ENCODE measurements around the gene TRIM36.

Gene TRIM36

GRCh38 chr5:115190388-115190787 lies 20.7 kb upstream of the TRIM36 start:
- Histone ChIP-seq H3K4me3 (ENCODE audit: low read length, poor library complexity, severe bottlenecking) (no peak overlapping the region), H3K4me2 (ENCODE audit: low read depth, low read length, poor library complexity, severe bottlenecking) (no peak overlapping the region), H3K9ac (ENCODE audit: low read depth, low read length, poor library complexity, severe bottlenecking) (no peak overlapping the region), H3K9me2 (replicated peaks; ENCODE audit: low read depth, low read length) (no peaks in the 10 kb centered on the region), H3K9me3 (ENCODE audit: insufficient read depth, low read depth, low read length) (no peaks in the 10 kb centered on the region), H4K20me1 (ENCODE audit: insufficient read depth, low read length, poor library complexity, severe bottlenecking) (no peaks in the 10 kb centered on the region), H3K79me2 (ENCODE audit: insufficient read depth, low read length) (no peaks in the 10 kb centered on the region), H3K4me1 (ENCODE audit: insufficient read depth, low read length, poor library complexity, severe bottlenecking) (no peaks in the 10 kb centered on the region), H3K27me3 (ENCODE audit: insufficient read depth, low read length, poor library complexity, severe bottlenecking) (no peaks in the 10 kb centered on the region), H2AFZ (ENCODE audit: low read length) (no peak overlapping the region), H3F3A (ENCODE audit: low read depth) (no peaks in the 10 kb centered on the region), H3K36me3 (ENCODE audit: insufficient read depth, low read length) (no peaks in the 10 kb centered on the region)
- TF ChIP-seq CTCF (conservative IDR thresholded peaks at IDR 0.05; ENCODE audit: low read length) (no peak), EZH2phosphoT487 (IDR thresholded peaks at IDR 0.05; ENCODE audit: borderline replicate concordance) (no peak)

- Histone ChIP-seq H3K4me3 (ENCODE audit: low read length, poor library complexity, severe bottlenecking) (no peak overlapping the region), H3K9ac (ENCODE audit: low read depth, low read length, poor library complexity, severe bottlenecking) (no peak overlapping the region), H3K27me3 (ENCODE audit: insufficient read depth, low read length, poor library complexity, severe bottlenecking) (no peaks in the 10 kb centered on the region), H2AFZ (ENCODE audit: low read length) (no peak overlapping the region), H3K36me3 (ENCODE audit: insufficient read depth, low read length) (no peaks in the 10 kb centered on the region), H3K9me3 (ENCODE audit: insufficient read depth, low read depth, low read length) (no peaks in the 10 kb centered on the region), H3K79me2 (ENCODE audit: insufficient read depth, low read length) (no peaks in the 10 kb centered on the region), H3K9me2 (replicated peaks; ENCODE audit: low read depth, low read length) (no peaks in the 10 kb centered on the region), H3F3A (ENCODE audit: low read depth) (no peaks in the 10 kb centered on the region), H4K20me1 (ENCODE audit: insufficient read depth, low read length, poor library complexity, severe bottlenecking) (no peaks in the 10 kb centered on the region), H3K4me1 (ENCODE audit: insufficient read depth, low read length, poor library complexity, severe bottlenecking) (no peaks in the 10 kb centered on the region), H3K4me2 (ENCODE audit: low read depth, low read length, poor library complexity, severe bottlenecking) (no peak overlapping the region)
- TF ChIP-seq EZH2phosphoT487 (IDR thresholded peaks at IDR 0.05; ENCODE audit: borderline replicate concordance) (no peak), CTCF (conservative IDR thresholded peaks at IDR 0.05; ENCODE audit: low read length) (no peak)
Observed at GRCh38 chr5:115189866-115190265, 20.2 kb upstream of the TRIM36 start.

GRCh38 chr5:115186794-115187193 lies 17.1 kb upstream of the TRIM36 start:
- Histone ChIP-seq H3K36me3 (ENCODE audit: insufficient read depth, low read length) (no peaks in the 10 kb centered on the region), H3K79me2 (ENCODE audit: insufficient read depth, low read length) (no peaks in the 10 kb centered on the region), H2AFZ (ENCODE audit: low read length) (no peak overlapping the region), H3K4me1 (ENCODE audit: insufficient read depth, low read length, poor library complexity, severe bottlenecking) (no peaks in the 10 kb centered on the region), H3F3A (ENCODE audit: low read depth) (no peaks in the 10 kb centered on the region), H3K9me2 (replicated peaks; ENCODE audit: low read depth, low read length) (no peaks in the 10 kb centered on the region), H3K9ac (ENCODE audit: low read depth, low read length, poor library complexity, severe bottlenecking) (no peak overlapping the region), H3K9me3 (ENCODE audit: insufficient read depth, low read depth, low read length) (no peaks in the 10 kb centered on the region), H3K27me3 (ENCODE audit: insufficient read depth, low read length, poor library complexity, severe bottlenecking) (no peaks in the 10 kb centered on the region), H3K4me2 (ENCODE audit: low read depth, low read length, poor library complexity, severe bottlenecking) (no peak overlapping the region), H3K4me3 (ENCODE audit: low read length, poor library complexity, severe bottlenecking) (no peak overlapping the region), H4K20me1 (ENCODE audit: insufficient read depth, low read length, poor library complexity, severe bottlenecking) (no peaks in the 10 kb centered on the region)
- TF ChIP-seq CTCF (conservative IDR thresholded peaks at IDR 0.05; ENCODE audit: low read length) (no peak), EZH2phosphoT487 (IDR thresholded peaks at IDR 0.05; ENCODE audit: borderline replicate concordance) (no peak)

All from Loucy (cell line).